Activated CD4-positive, alpha-beta T cell treated with anti-CD3 and anti-CD28 coated beads for 24 hours (primary cell): ENCODE measurements around the gene CYP2D6.
"Not testable (repeated sequence)": the region's sequence is repeated elsewhere in the genome, so short reads cannot be mapped to it uniquely, and the experiment has no call there.

Experiments
- DNase-seq, 2 donors: peaks; one replicate each; pipeline ENCODE4 v3.0.0-alpha.2; 2020; ENCODE audit warnings: low read depth in 2 of 2

CYP2D6 gene

DNA sequence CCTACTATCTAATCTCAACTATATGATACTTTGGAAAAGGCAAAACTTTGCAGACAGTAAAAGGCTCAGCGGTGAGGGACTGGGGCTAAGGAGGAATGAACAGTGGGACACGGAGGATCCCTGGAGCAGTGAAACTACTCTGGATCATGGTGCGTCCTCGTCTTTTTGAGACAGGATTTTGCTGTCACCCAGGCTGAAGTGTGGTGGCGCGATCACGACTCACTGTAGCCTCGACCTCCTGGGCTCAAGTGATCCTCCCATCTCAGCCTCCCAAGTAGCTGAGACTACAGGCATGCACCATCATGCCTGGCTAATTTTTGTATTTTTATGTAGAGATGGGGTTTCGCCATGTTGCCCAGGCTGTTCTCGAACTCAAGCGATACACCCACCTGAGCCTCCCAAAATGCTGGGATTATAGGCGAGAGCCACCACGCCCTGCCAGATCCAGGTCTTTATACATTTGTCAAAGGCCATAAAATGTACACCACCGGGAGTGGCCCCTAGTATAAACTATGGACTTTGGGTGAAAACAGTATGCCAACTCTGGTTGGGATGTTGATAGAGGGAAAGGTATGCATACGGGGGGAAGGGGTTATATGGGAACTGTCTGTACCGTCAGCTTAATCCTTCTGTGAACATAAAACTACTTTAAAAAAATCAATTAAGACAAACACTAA lies 28.0 kb upstream of the CYP2D6 start:
- DNase-seq, result no peak

- DNase-seq, result no peak
Measured at GRCh38 chr22:42156598-42156997, 26.0 kb upstream of the CYP2D6 start.

GRCh38 chr22:42156121-42156520 lies 25.5 kb upstream of the CYP2D6 start:
- DNase-seq, result no peak

DNA sequence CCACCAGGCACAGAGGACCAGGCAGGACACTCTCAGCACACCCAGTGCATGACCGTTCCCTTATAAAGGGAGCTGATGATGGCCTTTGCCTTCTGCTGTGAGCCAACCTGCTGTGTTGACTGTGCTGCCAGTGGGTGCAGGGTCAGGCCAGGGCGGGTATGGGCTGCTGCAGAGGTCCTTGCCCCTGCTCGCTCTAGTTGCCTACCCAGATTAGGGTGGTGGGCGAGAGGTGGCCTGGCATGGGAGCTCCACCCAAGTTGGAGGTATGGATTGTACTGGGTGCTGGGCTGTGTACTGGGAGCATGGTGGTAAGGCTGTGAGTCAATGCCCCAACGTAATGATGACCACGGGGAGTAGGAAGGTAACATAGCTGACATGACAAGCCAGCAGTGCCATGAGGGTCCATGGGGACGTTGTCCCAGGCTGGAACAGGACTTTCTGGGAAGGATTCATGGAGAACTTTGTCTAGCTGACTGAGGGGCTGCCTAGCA lies 24.5 kb upstream of the CYP2D6 start:
- DNase-seq, result no peak

DNA sequence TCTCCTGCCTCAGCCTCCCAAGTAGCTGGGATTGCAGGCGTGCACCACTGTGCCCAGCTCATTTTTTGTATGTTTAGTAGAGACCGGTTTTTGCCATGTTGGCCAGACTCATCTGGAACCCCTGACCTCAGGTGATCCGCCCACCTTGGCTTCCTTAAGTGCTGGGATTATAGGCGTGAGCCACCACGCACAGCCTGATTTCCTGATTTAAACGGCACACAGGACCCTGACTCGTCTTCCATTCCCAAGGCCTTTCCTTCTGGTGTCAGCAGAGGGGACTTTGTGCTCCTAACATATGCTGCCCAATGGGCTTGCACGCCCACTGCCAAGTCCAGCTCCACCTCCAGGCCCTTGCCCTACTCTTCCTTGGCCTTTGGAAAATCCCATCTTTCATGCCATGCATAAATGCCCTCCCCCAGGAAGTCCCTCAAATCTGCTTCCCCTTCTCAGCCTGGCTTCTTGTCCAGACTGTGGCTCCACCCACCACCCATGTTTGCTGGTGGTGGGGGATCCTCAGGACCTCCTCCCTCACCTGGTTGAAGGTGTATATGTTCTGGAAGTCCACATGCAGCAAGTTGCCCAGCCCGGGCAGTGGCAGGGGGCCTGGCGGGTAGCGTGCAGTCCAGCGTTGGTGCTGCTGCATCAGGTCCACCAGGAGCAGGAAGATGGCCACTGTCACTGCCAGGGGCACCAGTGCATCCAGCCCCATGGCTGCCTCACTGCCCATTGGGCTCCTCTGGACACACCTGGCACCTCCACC lies 23.9 kb upstream of the CYP2D6 start:
- no peak for DNase-seq

DNA sequence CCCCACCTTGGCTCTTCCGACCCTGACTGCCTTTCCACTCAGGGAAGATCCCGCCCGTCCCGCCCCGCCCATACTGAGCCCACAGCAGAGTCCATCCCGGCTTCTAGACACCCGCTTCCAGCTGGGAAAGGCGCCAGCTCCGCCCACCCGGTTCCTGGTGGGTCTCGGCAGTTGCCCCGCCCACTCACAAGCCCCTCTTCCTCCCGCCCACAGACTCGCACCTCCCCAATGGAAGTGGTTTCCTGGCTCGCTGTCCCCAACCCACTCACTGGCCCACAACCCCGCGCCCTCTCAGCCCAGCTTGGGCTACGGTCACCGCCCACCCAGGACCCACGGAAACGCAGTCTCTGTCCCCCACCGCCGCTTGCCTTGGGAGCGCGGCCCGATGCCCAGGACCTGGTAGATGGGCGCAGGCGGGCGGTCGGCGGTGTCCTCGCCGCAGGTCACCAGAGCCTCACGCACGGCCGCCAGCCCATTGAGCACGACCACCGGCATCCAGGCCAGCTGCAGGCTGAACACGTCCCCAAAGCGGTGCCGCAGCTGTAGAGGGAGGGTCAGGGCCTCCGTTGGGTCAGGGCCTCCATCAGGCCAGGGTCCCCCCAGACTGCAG lies 22.2 kb upstream of the CYP2D6 start:
- DNase-seq, result no peak

DNA sequence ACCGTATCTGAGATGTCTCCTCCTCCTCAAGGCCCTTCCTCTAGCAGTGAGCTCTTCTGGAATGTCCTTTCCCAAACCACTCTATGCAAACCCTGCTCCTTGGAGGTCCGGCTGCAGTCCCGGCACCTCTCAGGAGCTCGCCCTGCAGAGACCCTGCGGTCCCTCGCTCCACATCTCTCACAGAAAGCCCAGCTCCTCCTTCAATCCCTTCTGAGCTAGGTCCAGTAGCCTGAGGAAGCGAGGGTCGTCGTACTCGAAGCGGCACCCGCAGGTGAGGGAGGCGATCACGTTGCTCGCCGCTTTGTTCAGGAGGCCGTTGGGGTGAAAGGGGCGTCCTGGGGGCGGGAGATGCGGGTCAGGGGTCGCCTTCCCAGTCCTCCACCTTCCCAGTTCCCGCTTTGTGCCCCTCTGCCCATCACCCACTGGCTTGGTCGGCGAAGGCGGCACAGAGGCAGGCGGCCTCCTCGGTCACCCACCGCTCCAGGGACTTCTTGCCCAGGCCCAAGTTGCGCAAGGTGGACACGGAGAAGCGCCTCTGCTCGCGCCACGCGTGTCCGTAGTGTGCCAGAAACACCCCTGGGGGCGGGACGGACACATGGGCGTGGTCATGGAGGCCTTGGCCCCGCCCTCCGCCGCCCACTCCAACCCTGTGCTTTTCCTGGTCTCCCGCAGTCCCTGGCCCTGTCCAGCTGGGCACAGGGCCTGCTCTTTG lies 21.5 kb upstream of the CYP2D6 start:
- no peak for DNase-seq

GRCh38 chr22:42150727-42151590 lies 20.3 kb upstream of the CYP2D6 start:
- no peak for DNase-seq

GRCh38 chr22:42149798-42150197 lies 19.2 kb upstream of the CYP2D6 start:
- DNase-seq, result not testable (repeated sequence)

DNA sequence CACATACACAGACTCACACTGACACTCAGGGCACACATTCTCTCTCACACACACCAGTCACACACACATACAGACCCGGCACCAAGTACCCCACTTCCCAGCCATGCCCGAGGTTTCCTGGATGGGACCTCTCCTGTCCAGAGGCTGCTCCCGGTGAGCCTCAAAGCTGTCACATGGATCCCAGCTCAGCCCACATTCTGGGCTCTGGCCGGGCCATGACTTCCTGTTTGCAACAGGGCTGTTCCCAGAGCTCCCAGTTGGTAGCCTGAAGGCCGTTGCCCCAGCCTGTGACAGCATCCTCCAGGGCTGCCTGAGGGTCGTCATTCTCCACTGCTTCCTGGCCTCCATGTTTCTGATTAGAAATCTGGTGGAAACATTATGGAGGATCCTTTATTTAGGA lies 14.6 kb upstream of the CYP2D6 start:
- no peak for DNase-seq

- DNase-seq, result not testable (repeated sequence)
Measured at GRCh38 chr22:42143859-42144822, 13.5 kb upstream of the CYP2D6 start.

- no peak for DNase-seq
Measured at GRCh38 chr22:42142771-42143461, 12.3 kb upstream of the CYP2D6 start.

DNA sequence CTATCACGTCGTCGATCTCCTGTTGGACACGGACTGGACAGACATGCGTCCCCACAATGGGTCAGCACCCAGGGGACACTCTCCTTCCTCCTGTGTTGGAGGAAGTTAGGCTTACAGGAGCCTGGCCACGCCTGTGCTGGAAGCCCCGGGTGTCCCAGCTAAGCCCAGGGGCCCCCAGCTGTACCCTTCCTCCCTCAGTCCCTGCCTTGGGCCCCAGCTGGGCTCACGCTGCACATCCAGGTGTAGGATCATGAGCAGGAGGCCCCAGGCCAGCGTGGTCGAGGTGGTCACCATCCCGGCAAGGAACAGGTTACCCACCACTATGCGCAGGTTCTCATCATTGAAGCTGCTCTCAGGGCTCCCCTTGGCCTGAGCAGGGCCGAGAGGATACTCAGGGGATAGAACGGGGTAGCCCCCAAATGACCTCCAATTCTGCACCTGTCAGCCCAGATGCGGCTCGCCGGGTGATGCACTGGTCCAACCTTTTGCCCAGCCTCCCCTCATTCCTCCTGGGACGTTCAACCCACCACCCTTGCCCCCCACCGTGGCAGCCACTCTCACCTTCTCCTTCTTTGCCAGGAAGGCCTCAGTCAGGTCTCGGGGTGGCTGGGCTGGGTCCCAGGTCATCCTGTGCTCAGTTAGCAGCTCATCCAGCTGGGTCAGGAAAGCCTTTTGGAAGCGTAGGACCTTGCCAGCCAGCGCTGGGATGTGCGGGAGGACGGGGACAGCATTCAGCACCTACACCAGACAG lies 10.9 kb upstream of the CYP2D6 start:
- DNase-seq, result not testable (repeated sequence)

GRCh38 chr22:42140153-42140552 lies 9.5 kb upstream of the CYP2D6 start:
- DNase-seq, result not testable (repeated sequence)

DNA sequence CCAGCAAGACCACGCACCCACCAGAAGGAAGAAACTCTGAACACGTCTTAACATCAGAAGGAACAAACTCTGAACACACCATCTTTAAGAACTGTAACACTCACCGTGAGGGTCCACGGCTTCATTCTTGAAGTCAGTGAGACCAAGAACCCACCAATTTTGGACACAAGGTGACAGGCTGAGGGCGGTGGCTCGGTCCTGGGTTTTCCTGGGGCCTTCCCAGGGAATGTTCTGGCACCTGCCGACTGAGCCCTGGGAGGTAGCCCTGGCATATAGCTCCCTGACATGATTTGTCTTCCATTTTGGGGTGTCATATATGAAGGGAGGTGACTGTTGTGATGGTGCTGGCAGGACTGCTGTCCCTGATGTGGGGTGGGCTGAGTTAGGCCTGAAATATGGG lies 8.9 kb upstream of the CYP2D6 start:
- not testable (repeated sequence) for DNase-seq

DNA sequence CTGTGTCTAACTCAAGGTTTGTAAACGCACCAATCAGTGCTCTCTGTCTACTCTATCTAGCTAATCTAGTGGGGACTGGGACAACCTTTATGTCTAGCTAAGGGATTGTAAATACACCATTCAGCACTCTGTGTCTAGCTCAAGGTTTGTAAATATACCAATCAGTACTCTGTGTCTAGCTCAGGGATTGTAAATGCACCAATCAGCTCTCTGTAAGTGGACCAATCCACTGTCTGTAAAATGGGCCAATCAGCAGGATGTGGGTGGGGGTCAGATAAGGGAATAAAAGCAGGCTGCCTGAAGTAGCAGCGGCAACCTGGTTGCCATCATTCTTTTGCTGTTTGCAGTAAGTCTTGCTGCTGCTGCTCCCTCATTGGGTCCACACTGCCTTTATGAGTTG lies 8.4 kb upstream of the CYP2D6 start:
- DNase-seq, result no peak

DNA sequence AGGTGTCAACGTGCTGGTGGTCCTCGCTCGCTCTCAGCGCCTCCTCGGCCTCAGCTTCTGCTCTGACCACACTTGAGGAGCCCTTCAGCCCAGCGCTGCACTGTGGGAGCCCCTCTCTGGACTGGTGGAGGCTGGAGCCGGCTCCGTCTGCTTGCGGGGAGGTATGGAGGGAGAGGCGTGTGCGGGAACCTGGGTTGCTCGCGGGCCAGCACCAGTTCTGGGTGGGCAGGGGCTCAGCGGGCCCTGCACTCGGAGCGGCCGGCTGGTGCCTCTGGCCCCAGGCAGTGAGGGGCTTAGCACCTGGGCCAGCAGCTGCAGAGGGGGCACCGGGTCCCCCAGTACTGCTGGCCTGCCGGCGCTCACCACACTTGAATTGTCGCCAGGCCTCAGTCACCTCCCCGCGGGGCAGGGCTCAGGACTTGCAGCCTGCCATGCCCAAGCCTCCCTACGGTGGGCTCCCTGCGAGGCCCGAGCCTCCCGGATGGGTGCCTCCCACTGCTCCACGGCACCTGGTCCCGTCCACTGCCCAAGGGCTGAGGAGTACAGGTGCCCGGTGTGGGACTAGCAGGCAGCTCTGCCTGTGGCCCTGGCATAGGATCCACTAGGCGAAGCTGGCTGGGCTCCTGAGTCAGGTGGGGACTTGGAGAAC lies 7.6 kb upstream of the CYP2D6 start:
- DNase-seq, result no peak

GRCh38 chr22:42135688-42136087 lies 5.1 kb upstream of the CYP2D6 start:
- DNase-seq, result not testable (repeated sequence)
